GM12872 (cell line): ENCODE results near the gene PLCD4.
A peak's percentile ranks its signal among the peaks of the same experiment; 100 is the strongest.

Experiments used
- CTCF ChIP-seq: IDR thresholded peaks from 3 replicates; pipeline ENCODE4 v1.5.1; 2011; ENCODE audit warnings: low read depth, mild to moderate bottlenecking, low read length, moderate library complexity; ENCODE audit not compliant: insufficient read depth

The PLCD4 gene

GRCh38 chr2:218643751-218644310, 36.1 kb downstream of the PLCD4 start:
- TF ChIP-seq CTCF: no peak

- TF ChIP-seq CTCF: no peak
Observed at GRCh38 chr2:218644721-218645120, 37.0 kb downstream of the PLCD4 start.

GRCh38 chr2:218645126-218645525, 37.4 kb downstream of the PLCD4 start:
- TF ChIP-seq CTCF: no peak

- TF ChIP-seq CTCF: peak; percentile 94
Observed at GRCh38 chr2:218648088-218648786, 40.5 kb downstream of the PLCD4 start.

- TF ChIP-seq CTCF: no peak
Observed at GRCh38 chr2:218648787-218649100, 41.0 kb downstream of the PLCD4 start.

- TF ChIP-seq CTCF: no peak
Observed at GRCh38 chr2:218655751-218656150, 48.1 kb downstream of the PLCD4 start.

GRCh38 chr2:218658671-218659257, 51.1 kb downstream of the PLCD4 start:
- TF ChIP-seq CTCF: peak; percentile 72
